CD4-positive, alpha-beta memory T cell (primary cell): ENCODE measurements around the gene CSF2RB. TPM values are rescaled to one million over a fixed set of nuclear protein-coding genes. Genes with fewer than 3 reads are reported as not detected.

ENCODE experiments used
- CTCF ChIA-PET: fragments of 350-600 bp; sonication (Branson Sonifier 250); formaldehyde crosslinking; loops from one replicate; lab custom pipeline; 2021; ENCODE audit warnings: inconsistent platforms; ENCODE audit not compliant: partially characterized antibody; lab: Charles Lee
- POLR2A ChIA-PET: fragments of 350-600 bp; sonication (Branson Sonifier 250); formaldehyde crosslinking; loops from one replicate; lab custom pipeline; 2021; ENCODE audit not compliant: partially characterized antibody; lab: Charles Lee
- DNase-seq, 5 donors: peaks; one replicate each; pipeline versions ENCODE4 v3.0.0 to v3.0.0-alpha.2; 2020 to 2022; ENCODE audit warnings: mixed read lengths in 1 of 5
- H3K27ac ChIP-seq: one replicate; pipeline ENCODE4 v1.7.0; 2013; ENCODE audit warnings: low read depth, low read length
- H3K27me3 ChIP-seq: 2 replicates; pipeline ENCODE4 v1.7.0; 2013; ENCODE audit warnings: mild to moderate bottlenecking, low read length, moderate library complexity; ENCODE audit not compliant: insufficient read depth
- H3K36me3 ChIP-seq: 2 replicates; pipeline ENCODE4 v1.7.0; 2013; ENCODE audit warnings: mild to moderate bottlenecking, low read length, moderate library complexity; ENCODE audit not compliant: insufficient read depth
- H3K4me1 ChIP-seq: 2 replicates; pipeline ENCODE4 v1.7.0; 2013; ENCODE audit warnings: mild to moderate bottlenecking, low read length, moderate library complexity; ENCODE audit not compliant: insufficient read depth
- H3K4me3 ChIP-seq, 2 donors: one replicate each; pipeline ENCODE4 v1.7.0; 2013; ENCODE audit warnings: low read length in 2 of 2, mild to moderate bottlenecking in 1 of 2
- H3K9me3 ChIP-seq, 2 donors: one replicate each; pipeline ENCODE4 v1.7.0; 2013; ENCODE audit warnings: low read length in 2 of 2, control low read depth in 1 of 2; ENCODE audit not compliant: control insufficient read depth in 1 of 2
- H3K27ac Mint-ChIP-seq, 7 donors: one replicate each; pipeline ENCODE4 v1.8.0; 2020 to 2021; ENCODE audit warnings: mixed read lengths in 7 of 7, mild to moderate bottlenecking in 6 of 7, inconsistent platforms in 3 of 7, moderate library complexity in 3 of 7
- H3K27me3 Mint-ChIP-seq, 2 donors: one replicate each; pipeline ENCODE4 v1.8.0; 2020 to 2021; ENCODE audit warnings: mixed read lengths in 2 of 2
- H3K36me3 Mint-ChIP-seq, 2 donors: one replicate each; pipeline ENCODE4 v1.8.0; 2020 to 2021; ENCODE audit warnings: mixed read lengths in 2 of 2, inconsistent platforms in 1 of 2, mild to moderate bottlenecking in 1 of 2
- H3K4me1 Mint-ChIP-seq, 4 donors: one replicate each; pipeline ENCODE4 v1.8.0; 2020 to 2021; ENCODE audit warnings: mixed read lengths in 4 of 4, mild to moderate bottlenecking in 1 of 4
- H3K4me3 Mint-ChIP-seq, 8 donors: one replicate each; pipeline ENCODE4 v1.8.0; 2020 to 2021; ENCODE audit warnings: mixed read lengths in 8 of 8, mild to moderate bottlenecking in 7 of 8, moderate library complexity in 6 of 8, inconsistent platforms in 3 of 8
- H3K9me3 Mint-ChIP-seq, 8 donors: one replicate each; pipeline ENCODE4 v1.8.0; 2020 to 2021; ENCODE audit warnings: mixed read lengths in 8 of 8, mild to moderate bottlenecking in 5 of 8, inconsistent platforms in 3 of 8, moderate library complexity in 1 of 8
- intact Hi-C: fragments of 100-400 bp; cut with micrococcal nuclease; formaldehyde crosslinking; loops from one replicate; pipeline ENCODE4 v1.15.1; 2023
- polyA plus RNA-seq, 2 donors: library from polyadenylated mRNA; unstranded; fragments of 300-500 nt; fragmentation: Illumina TruSeq; gene quantifications; one replicate each; pipeline ENCODE4 v1.2.3, GENCODE V29; 2021
- total RNA-seq, 2 experiments: library from RNA; stranded (reverse); gene quantifications; one replicate each; pipeline ENCODE4 v1.2.3, GENCODE V29; 2021

CSF2RB gene
- total and polyA plus RNA-seq, 4 experiments from 2014 or later: 0.34 to 1.2 (median 1.2) TPM; not detected in 1

DNA sequence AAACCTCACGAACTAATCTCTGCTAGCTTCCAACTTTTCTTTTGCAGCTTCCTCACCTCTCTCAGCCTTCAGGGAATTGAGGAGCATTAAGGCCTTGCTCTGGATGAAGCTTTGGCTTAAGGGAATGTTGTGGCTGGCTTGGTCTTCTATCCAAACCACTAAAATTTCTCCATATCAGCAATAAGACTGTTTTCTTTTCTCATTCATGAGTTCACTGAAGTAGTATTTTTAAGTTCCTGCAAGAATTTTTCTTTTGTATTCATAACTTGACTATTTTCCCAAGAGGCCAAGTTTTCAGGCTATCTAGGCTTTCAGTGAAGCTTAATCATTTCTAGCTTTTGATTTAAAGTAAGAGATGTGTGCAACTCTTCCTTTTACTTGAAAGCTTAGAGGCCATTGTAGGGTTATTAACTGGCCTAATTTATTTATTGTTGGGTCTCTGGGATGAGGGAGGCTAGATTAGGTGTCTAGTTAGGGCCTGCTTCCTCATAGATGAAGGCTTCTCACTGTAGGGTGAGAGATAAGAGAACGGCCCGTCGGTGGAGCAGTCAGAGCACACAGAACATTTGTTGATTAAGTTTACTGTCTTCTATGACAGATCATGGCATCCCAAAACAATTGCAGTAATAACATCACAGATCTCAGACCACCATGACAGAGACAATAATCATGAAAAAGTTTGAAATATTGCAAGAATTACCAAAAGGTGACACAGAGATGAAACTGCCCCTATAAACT lies 33.2 kb downstream of the CSF2RB start:
- CTCF ChIA-PET: interaction anchor here (1.0 kb wide), 1 partner anchor 31 kb away, joined by 3 read pairs; no protein-coding TSS in a partner anchor
- Histone ChIP-seq H3K27ac (no peak overlapping the region), H3K4me3 (no peak overlapping the region), H3K27me3 (no peaks in the 10 kb centered on the region), H3K4me1 (no peaks in the 10 kb centered on the region), H3K9me3 (no peaks in the 10 kb centered on the region), H3K36me3 (no peaks in the 10 kb centered on the region)
- Mint-ChIP-seq H3K27ac (no peak overlapping the region), H3K27me3 (peaks cover 0 to 8% of the 10 kb centered on the region in 2 donors), H3K4me3 (no peak overlapping the region), H3K9me3 (no peaks in the 10 kb centered on the region), H3K4me1 (no peaks in the 10 kb centered on the region), H3K36me3 (no peaks in the 10 kb centered on the region)
- no peak for DNase-seq
- intact Hi-C loops: no loop called here
- POLR2A ChIA-PET: no interaction called here

- Histone ChIP-seq H3K4me3 (no peak overlapping the region), H3K36me3 (no peaks in the 10 kb centered on the region), H3K4me1 (no peaks in the 10 kb centered on the region), H3K27me3 (no peaks in the 10 kb centered on the region), H3K9me3 (no peaks in the 10 kb centered on the region), H3K27ac (no peak overlapping the region)
- CTCF ChIA-PET: no interaction called here
- H3K36me3 Mint-ChIP-seq: no peaks in the 10 kb centered on the region
- H3K4me1 Mint-ChIP-seq: no peaks in the 10 kb centered on the region
- no peak overlapping the region for H3K27ac Mint-ChIP-seq
- intact Hi-C loops: no loop called here
- H3K9me3 Mint-ChIP-seq: no peaks in the 10 kb centered on the region
- H3K27me3 Mint-ChIP-seq: peaks cover 0 to 4% of the 10 kb centered on the region in 2 donors
- POLR2A ChIA-PET: no interaction called here
- H3K4me3 Mint-ChIP-seq: no peak overlapping the region
- DNase-seq: no peak
Measured at GRCh38 chr22:36948273-36949225, 35.1 kb downstream of the CSF2RB start.

DNA sequence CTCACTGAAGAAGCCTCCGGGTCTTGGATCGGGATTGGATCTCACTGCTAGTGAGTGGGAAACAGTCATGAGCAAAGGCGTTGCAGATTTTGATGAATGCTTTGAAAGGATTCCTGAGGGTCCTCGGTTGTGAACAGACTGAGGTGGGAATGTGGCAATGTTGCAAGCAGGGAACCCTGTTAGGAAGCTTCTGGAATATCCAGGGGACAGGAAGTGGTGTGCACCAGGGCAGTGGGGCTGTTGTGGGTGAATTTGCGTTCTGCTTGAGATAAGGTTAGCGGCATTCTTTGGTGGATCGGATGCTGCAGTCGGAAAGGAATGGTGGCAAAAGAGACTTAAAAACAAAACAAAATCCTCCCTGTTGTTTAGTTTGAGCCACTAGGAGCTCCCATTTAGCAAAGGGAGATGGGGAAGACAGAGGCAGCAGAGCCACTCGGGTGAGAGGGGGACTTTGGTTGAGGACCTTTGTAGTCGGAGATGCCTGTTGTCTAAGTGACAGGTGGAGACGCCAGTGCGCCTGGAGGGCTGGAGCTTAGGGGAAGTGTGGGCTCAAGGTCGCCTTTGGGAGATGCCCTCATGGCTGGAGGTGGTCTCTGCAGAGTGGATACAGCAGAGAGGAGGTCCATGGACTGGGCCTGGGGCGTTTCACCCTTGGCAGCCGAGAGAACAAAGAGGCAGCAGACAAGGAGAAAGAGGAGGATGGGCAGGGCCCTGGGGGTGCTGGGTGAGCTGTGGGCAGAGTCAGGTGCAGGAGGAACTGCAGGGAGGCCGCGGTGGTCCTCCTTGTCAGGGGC lies 37.6 kb downstream of the CSF2RB start:
- H3K36me3 Mint-ChIP-seq: peaks cover 0 to 4% of the 10 kb centered on the region in 2 donors
- H3K9me3 ChIP-seq: no peaks in the 10 kb centered on the region
- H3K4me3 ChIP-seq: no peak overlapping the region
- no peak overlapping the region for H3K27ac Mint-ChIP-seq
- no peaks in the 10 kb centered on the region for H3K4me1 ChIP-seq
- ChIA-PET POLR2A (no interaction called here), CTCF (no interaction called here)
- H3K4me3 Mint-ChIP-seq: no peak overlapping the region
- peaks cover 0 to 5% (median 0%) of the 10 kb centered on the region in 4 donors for H3K4me1 Mint-ChIP-seq
- H3K27ac ChIP-seq: no peak overlapping the region
- intact Hi-C loops: no loop called here
- H3K27me3 Mint-ChIP-seq: peaks cover 0 to 12% of the 10 kb centered on the region in 2 donors
- no peak for DNase-seq
- H3K27me3 ChIP-seq: no peaks in the 10 kb centered on the region
- no peaks in the 10 kb centered on the region for H3K36me3 ChIP-seq
- H3K9me3 Mint-ChIP-seq: peaks cover 0 to 5% (median 0%) of the 10 kb centered on the region in 8 donors

DNA sequence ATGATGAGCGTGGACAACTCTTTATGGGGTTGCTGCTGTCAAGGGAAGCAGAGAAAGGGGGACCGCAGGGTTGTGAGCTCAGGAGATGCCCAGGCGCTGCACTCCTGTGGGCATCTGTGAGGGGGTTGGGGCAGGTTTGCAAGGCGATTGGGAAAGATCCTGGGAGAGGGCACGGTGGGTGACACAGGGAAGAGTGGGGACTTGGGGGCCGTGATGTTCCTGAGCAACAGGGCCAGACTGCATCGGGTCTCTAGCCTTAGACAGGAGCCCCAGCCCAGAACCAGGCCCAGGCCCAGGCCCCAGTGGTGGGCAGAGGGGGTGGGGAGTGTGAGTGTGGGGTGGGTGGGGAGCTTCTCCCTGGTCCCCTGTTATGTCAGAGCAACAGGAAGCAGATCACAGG lies 38.3 kb downstream of the CSF2RB start:
- Mint-ChIP-seq H3K9me3 (peaks cover 0 to 8% (median 3%) of the 10 kb centered on the region in 8 donors), H3K27me3 (peaks cover 1 to 14% of the 10 kb centered on the region in 2 donors), H3K36me3 (peaks cover 0 to 4% of the 10 kb centered on the region in 2 donors), H3K27ac (no peak overlapping the region), H3K4me1 (peaks cover 0 to 5% (median 0%) of the 10 kb centered on the region in 4 donors), H3K4me3 (no peak overlapping the region)
- no peaks in the 10 kb centered on the region for H3K36me3 ChIP-seq
- H3K4me3 ChIP-seq: no peak overlapping the region
- H3K9me3 ChIP-seq: no peaks in the 10 kb centered on the region
- no peak overlapping the region for H3K27ac ChIP-seq
- no peaks in the 10 kb centered on the region for H3K4me1 ChIP-seq
- DNase-seq: no peak
- CTCF ChIA-PET: no interaction called here
- intact Hi-C loops: no loop called here
- POLR2A ChIA-PET: no interaction called here
- no peaks in the 10 kb centered on the region for H3K27me3 ChIP-seq

GRCh38 chr22:36953239-36954080 lies 40.0 kb downstream of the CSF2RB start:
- Mint-ChIP-seq H3K27me3 (peaks cover 3 to 14% of the 10 kb centered on the region in 2 donors), H3K9me3 (peaks cover 0 to 13% (median 6%) of the 10 kb centered on the region in 8 donors), H3K36me3 (peaks cover 0 to 4% of the 10 kb centered on the region in 2 donors), H3K4me3 (no peak overlapping the region), H3K27ac (no peak overlapping the region), H3K4me1 (peaks cover 0 to 5% (median under 1%) of the 10 kb centered on the region in 4 donors)
- Histone ChIP-seq H3K36me3 (no peaks in the 10 kb centered on the region), H3K4me1 (no peaks in the 10 kb centered on the region), H3K4me3 (no peak overlapping the region), H3K9me3 (no peaks in the 10 kb centered on the region), H3K27me3 (no peaks in the 10 kb centered on the region), H3K27ac (no peak overlapping the region)
- POLR2A ChIA-PET: no interaction called here
- DNase-seq: no peak
- CTCF ChIA-PET: interaction anchor here (1.7 kb wide), 1 partner anchor 97 kb away, joined by 6 read pairs; no protein-coding TSS in a partner anchor
- intact Hi-C loops: no loop called here

DNA sequence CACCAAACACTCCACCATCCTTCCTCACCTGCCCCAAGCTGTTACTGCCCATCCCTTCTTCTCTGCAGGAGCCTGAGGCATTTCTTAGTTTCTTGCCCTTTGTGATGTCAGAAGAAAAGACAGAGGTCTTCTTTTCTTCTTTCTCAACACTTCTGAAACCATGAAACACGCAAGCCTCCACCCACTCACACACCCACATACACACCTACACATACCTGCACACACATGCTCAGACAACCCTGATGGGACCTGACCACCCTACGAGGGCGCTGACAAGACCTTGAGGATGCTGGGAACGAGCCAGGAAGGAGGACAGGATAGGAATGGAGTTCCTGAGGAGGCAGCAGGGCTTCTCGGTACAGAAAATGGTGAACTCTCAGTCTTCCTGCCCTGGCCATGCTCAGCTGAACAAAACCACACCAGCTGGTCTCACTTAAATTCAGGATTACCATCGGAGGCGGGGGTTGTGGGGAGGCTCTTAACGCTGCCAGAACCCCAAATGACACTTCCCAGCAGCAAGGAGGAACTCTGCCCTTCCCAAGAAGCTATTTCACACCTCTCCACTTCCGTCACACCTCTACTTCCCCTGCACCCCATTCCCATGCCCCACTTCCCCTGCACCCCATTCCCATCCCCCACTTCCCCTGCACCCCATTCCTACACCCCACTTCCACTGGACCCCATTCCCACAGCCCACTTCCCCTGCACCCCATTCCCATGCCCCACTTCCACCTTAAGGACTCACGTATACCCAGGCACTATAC lies 41.0 kb downstream of the CSF2RB start:
- Mint-ChIP-seq H3K36me3 (peaks cover 0 to 4% of the 10 kb centered on the region in 2 donors), H3K4me3 (peak overlapping the region in 1 of 8 donors; percentile 17), H3K27me3 (peaks cover 3 to 14% of the 10 kb centered on the region in 2 donors), H3K27ac (no peak overlapping the region), H3K4me1 (peaks cover 0 to 5% (median under 1%) of the 10 kb centered on the region in 4 donors), H3K9me3 (peaks cover 0 to 13% (median 6%) of the 10 kb centered on the region in 8 donors)
- Histone ChIP-seq H3K27me3 (peaks cover under 1% of the 10 kb centered on the region), H3K27ac (no peak overlapping the region), H3K9me3 (no peaks in the 10 kb centered on the region), H3K4me1 (no peaks in the 10 kb centered on the region), H3K36me3 (no peaks in the 10 kb centered on the region), H3K4me3 (no peak overlapping the region)
- ChIA-PET CTCF (interaction anchor here (1.7 to 2.0 kb wide), 2 partner anchors 23 to 98 kb away, joined by 4 to 6 read pairs; no protein-coding TSS in a partner anchor), POLR2A (no interaction called here)
- intact Hi-C loops: no loop called here
- no peak for DNase-seq
